Gastroesophageal sphincter (tissue), 3 donors: Measurements from ENCODE around the gene NPVF.

Source experiments
- CTCF ChIP-seq, 4 experiments: fragments of 200-600 bp in 2 of 4; fragments of 450-650 bp in 2 of 4; sonication (generic) in 1 of 4; IDR thresholded peaks; one replicate each; pipeline ENCODE4 v1.5.1; 2017 to 2019; ENCODE audit warnings: antibody characterized with exemption in 4 of 4, mild to moderate bottlenecking in 2 of 4, moderate library complexity in 2 of 4
- EP300 ChIP-seq: sonication (generic); formaldehyde crosslinking; IDR thresholded peaks from one replicate; pipeline ENCODE4 v1.6.1; 2017; ENCODE audit warnings: antibody characterized with exemption, mild to moderate bottlenecking

DNA sequence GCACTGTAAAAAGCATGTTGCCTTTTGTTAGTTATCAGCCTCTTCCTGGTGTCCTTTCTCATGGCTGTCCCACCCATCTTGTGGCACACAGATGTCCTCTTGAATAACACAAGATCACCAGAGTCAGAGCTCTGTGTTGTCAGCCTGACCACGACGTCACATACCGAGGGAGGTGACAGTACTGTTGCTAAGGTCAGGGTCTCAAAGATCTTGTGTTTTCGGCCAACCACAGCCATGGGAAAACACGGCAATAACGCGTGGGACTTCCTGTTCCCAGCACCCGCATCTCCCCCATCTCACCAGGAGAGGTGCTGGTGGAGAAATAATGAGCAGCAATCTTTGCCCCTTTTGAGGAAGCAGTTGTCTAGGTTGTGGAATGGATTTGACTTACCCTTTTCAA is 40.4 kb downstream of the NPVF start:
- TF ChIP-seq CTCF (IDR thresholded peaks at IDR 0.05) (no peak), EP300 (no peak)
